DOHH2 (cell line): ENCODE results near the gene GNL3.

Experiments used
- H3F3A ChIP-seq: fragments of 200-600 bp; sonication (generic), shearing (Covaris generic); 2 replicates; pipeline ENCODE4 v1.6.0; 2016; ENCODE audit warnings: antibody characterized with exemption, mild to moderate bottlenecking; ENCODE audit not compliant: control insufficient read depth, insufficient read depth
- H3K27ac ChIP-seq: fragments of 200-600 bp; sonication (generic); 2 replicates; pipeline ENCODE4 v1.5.1; 2014; ENCODE audit warnings: low read depth, mild to moderate bottlenecking, low read length, moderate library complexity
- H3K27me3 ChIP-seq: fragments of 200-600 bp; sonication (generic); 2 replicates; pipeline ENCODE4 v1.6.1; 2014; ENCODE audit warnings: mild to moderate bottlenecking, low read length, mixed read lengths; ENCODE audit not compliant: control insufficient read depth
- H3K36me3 ChIP-seq: fragments of 200-600 bp; sonication (generic); 2 replicates; pipeline ENCODE4 v1.6.1; 2014; ENCODE audit warnings: mild to moderate bottlenecking, low read length, moderate library complexity, mixed read lengths; ENCODE audit not compliant: control insufficient read depth
- H3K4me1 ChIP-seq: fragments of 200-600 bp; sonication (generic); 2 replicates; pipeline ENCODE4 v1.6.1; 2014; ENCODE audit warnings: mild to moderate bottlenecking, low read length, mixed read lengths; ENCODE audit not compliant: control insufficient read depth
- H3K4me2 ChIP-seq: fragments of 200-600 bp; sonication (generic); 2 replicates; pipeline ENCODE4 v1.6.0; 2014; ENCODE audit warnings: mild to moderate bottlenecking, low read length, moderate library complexity
- H3K4me3 ChIP-seq: fragments of 200-600 bp; sonication (generic); 2 replicates; pipeline ENCODE4 v1.5.1; 2014; ENCODE audit warnings: mild to moderate bottlenecking, low read length, mixed read lengths
- H3K79me2 ChIP-seq: fragments of 200-600 bp; sonication (generic); 2 replicates; pipeline ENCODE4 v1.6.1; 2014; ENCODE audit warnings: mild to moderate bottlenecking, low read length, mixed read lengths; ENCODE audit not compliant: control insufficient read depth
- H3K9me2 ChIP-seq: fragments of 200-600 bp; sonication (generic); replicated peaks from 2 replicates; pipeline ENCODE4 v1.6.1; 2014; ENCODE audit warnings: mild to moderate bottlenecking, low read length, mixed read lengths; ENCODE audit not compliant: control insufficient read depth
- H3K9me3 ChIP-seq: fragments of 200-600 bp; sonication (generic); 2 replicates; pipeline ENCODE4 v1.6.1; 2014; ENCODE audit warnings: antibody characterized with exemption, low read length, mixed read lengths; ENCODE audit not compliant: control insufficient read depth, insufficient read depth
- H4K20me1 ChIP-seq: fragments of 200-600 bp; sonication (generic); 2 replicates; pipeline ENCODE4 v1.6.0; 2014; ENCODE audit warnings: low read depth, mild to moderate bottlenecking, antibody characterized with exemption, low read length, moderate library complexity; ENCODE audit not compliant: control insufficient read depth, insufficient read depth
- EZH2phosphoT487 ChIP-seq: fragments of 200-600 bp; sonication (generic); IDR thresholded peaks from 2 replicates; pipeline ENCODE4 v1.6.1; 2017; ENCODE audit warnings: borderline replicate concordance, mild to moderate bottlenecking, antibody characterized with exemption, low read length, moderate library complexity, mixed read lengths
- TF ChIP-seq, protein P1 (sequence below): fragments of 200-600 bp; sonication (generic); IDR thresholded peaks from one replicate; pipeline ENCODE4 v1.5.1; 2014; ENCODE audit warnings: antibody characterized with exemption, mild to moderate bottlenecking, low read depth, low read length; ENCODE audit not compliant: poor library complexity, severe bottlenecking

The GNL3 gene

DNA sequence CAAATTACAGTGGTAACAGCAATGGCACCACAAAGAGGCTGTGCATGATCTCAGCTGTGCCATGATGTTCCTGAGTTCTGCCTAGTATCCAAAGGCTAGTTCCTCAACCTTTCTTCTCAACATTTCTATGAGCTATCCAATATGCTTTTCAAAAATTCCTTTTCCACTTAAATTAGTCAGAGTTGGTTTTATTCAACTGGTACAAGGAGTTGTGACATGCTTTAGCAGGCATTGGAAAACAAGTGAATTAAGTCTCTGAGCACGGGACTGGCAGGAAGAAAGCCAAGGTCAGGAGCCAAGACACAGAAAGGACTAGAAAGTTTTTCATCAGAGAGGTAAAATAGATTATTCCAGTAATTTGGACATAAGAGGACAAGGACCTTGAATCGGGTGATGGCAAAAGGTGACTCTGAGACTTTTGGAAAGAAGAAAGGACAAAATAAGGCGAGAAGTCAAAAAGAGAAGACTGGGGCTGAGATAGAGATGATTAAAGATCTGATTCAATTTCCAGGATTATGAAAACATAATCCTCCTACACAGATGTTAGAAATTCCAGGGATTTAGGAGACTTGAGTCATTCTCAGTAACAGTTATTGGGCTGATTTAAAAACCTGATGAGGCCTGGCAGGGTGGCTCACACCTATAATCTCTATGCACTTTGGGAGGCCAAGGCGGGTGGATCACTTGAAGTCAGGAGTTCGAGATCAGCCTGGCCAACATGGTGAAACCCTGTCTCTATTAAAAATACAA is 36.2 kb upstream of the GNL3 start:
- Histone ChIP-seq H3K4me2 (no peak overlapping the region), H3K9me2 (no peaks in the 10 kb centered on the region), H3K36me3 (peaks cover 84% of the 10 kb centered on the region), H3K4me3 (no peak overlapping the region), H3K79me2 (no peaks in the 10 kb centered on the region), H3F3A (no peaks in the 10 kb centered on the region), H3K9me3 (no peaks in the 10 kb centered on the region), H4K20me1 (no peaks in the 10 kb centered on the region), H3K4me1 (no peaks in the 10 kb centered on the region), H3K27me3 (no peaks in the 10 kb centered on the region), H3K27ac (no peak overlapping the region)
- TF ChIP-seq EZH2phosphoT487 = no peak
- TF ChIP-seq, protein P1, sequence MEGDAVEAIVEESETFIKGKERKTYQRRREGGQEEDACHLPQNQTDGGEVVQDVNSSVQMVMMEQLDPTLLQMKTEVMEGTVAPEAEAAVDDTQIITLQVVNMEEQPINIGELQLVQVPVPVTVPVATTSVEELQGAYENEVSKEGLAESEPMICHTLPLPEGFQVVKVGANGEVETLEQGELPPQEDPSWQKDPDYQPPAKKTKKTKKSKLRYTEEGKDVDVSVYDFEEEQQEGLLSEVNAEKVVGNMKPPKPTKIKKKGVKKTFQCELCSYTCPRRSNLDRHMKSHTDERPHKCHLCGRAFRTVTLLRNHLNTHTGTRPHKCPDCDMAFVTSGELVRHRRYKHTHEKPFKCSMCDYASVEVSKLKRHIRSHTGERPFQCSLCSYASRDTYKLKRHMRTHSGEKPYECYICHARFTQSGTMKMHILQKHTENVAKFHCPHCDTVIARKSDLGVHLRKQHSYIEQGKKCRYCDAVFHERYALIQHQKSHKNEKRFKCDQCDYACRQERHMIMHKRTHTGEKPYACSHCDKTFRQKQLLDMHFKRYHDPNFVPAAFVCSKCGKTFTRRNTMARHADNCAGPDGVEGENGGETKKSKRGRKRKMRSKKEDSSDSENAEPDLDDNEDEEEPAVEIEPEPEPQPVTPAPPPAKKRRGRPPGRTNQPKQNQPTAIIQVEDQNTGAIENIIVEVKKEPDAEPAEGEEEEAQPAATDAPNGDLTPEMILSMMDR = no peak

DNA sequence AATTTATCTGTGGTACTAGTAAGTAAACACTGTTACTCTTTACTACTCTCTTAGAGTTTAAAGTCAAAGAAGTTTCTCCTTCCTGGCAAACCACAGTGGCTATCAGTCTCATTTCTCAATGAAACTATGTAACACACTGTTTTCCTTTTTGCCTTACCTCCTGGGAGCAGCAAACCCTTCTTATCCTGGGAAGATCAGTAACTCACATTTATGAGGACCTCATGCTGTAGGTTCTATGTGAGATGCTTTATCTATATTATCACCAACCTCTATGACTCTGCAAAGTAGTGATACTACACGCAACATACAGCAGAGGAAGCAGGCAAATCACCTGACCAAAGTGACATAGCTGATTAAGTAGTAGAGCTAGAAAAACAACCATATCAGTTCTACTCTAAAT is 35.4 kb upstream of the GNL3 start:
- no peaks in the 10 kb centered on the region for H4K20me1 ChIP-seq
- no peaks in the 10 kb centered on the region for H3K27me3 ChIP-seq
- no peaks in the 10 kb centered on the region for H3K9me2 ChIP-seq
- no peaks in the 10 kb centered on the region for H3K4me1 ChIP-seq
- TF ChIP-seq, protein P1 = no peak
- no peak for TF ChIP-seq EZH2phosphoT487
- H3K36me3 ChIP-seq = peaks cover 82% of the 10 kb centered on the region
- H3K9me3 ChIP-seq = no peaks in the 10 kb centered on the region
- H3K4me2 ChIP-seq = no peak overlapping the region
- H3K4me3 ChIP-seq = no peak overlapping the region
- H3F3A ChIP-seq = no peaks in the 10 kb centered on the region
- no peaks in the 10 kb centered on the region for H3K79me2 ChIP-seq
- no peak overlapping the region for H3K27ac ChIP-seq

DNA sequence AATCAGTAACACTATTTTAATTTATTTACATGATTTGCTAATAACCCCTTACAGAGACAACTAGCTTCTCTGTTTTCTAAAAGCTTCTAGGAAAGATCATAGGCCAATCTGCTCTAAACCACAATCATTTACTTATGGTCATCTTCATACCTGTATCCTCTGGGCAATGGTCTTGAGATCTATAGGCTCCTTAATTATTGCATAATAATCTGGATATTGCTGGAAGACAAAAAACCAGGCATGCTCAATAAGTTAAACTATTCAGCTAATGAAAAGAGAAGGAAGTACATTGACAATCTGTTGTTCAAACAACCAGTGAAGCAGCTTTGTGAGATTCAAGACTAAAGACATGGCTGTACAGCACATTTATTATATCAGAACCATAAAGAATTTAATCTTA is 34.2 kb upstream of the GNL3 start:
- Histone ChIP-seq H3K4me2 (no peak overlapping the region), H3K27me3 (no peaks in the 10 kb centered on the region), H3K9me2 (no peaks in the 10 kb centered on the region), H3F3A (no peaks in the 10 kb centered on the region), H3K27ac (no peak overlapping the region), H3K79me2 (no peaks in the 10 kb centered on the region), H4K20me1 (no peaks in the 10 kb centered on the region), H3K4me1 (no peaks in the 10 kb centered on the region), H3K36me3 (peaks cover 82% of the 10 kb centered on the region), H3K9me3 (no peaks in the 10 kb centered on the region), H3K4me3 (no peak overlapping the region)
- TF ChIP-seq, protein P1 = no peak
- TF ChIP-seq EZH2phosphoT487 = no peak
